Spinal cord (tissue), 10 donors: ENCODE measurements around the gene TRPM2. TPM values are rescaled to one million over a fixed set of nuclear protein-coding genes. Genes with fewer than 3 reads are reported as not detected.

Experiments
- DNase-seq, 6 donors: peaks; one replicate each; pipeline versions ENCODE4 v3.0.0 to v3.0.0-alpha.2; 2013 to 2015; ENCODE audit warnings: low spot score in 6 of 6, low read depth in 4 of 6
- H3K27ac ChIP-seq: one replicate; pipeline ENCODE4 v1.5.1; 2013; ENCODE audit warnings: low read depth, low read length, control low read depth
- H3K27me3 ChIP-seq: one replicate; pipeline ENCODE4 v1.6.1; 2013; ENCODE audit warnings: low read length; ENCODE audit not compliant: control insufficient read depth, insufficient read depth
- H3K36me3 ChIP-seq: one replicate; pipeline ENCODE4 v1.6.1; 2013; ENCODE audit warnings: low read length; ENCODE audit not compliant: control insufficient read depth, insufficient read depth
- H3K4me1 ChIP-seq: one replicate; pipeline ENCODE4 v1.6.1; 2013; ENCODE audit warnings: low read length; ENCODE audit not compliant: control insufficient read depth, insufficient read depth
- H3K4me3 ChIP-seq: one replicate; pipeline ENCODE4 v1.5.1; 2013; ENCODE audit warnings: low read depth, low read length, control low read depth
- H3K9me3 ChIP-seq: one replicate; pipeline ENCODE4 v1.6.1; 2013; ENCODE audit warnings: low read length; ENCODE audit not compliant: control insufficient read depth, insufficient read depth
- WGBS: methylation state at CpG from one replicate; pipeline ENCODE4 v1.1.5; 2013; ENCODE audit warnings: missing lambda C conversion rate; ENCODE audit not compliant: insufficient coverage; 5-methylcytosine and 5-hydroxymethylcytosine counted together
- polyA plus RNA-seq, 2 donors: library from polyadenylated mRNA; unstranded; fragments of 120-200 nt; gene quantifications; one replicate each; pipeline ENCODE4 v1.2.1, GENCODE V29; 2013; ENCODE audit not compliant: insufficient read length in 2 of 2
- total RNA-seq, 2 donors: library from RNA; depleted of rRNA in 1 of 2; stranded (reverse); fragments of 120-200 nt in 1 of 2; fragments of >200 nt in 1 of 2; gene quantifications; one replicate each; pipeline versions ENCODE4 v1.2.3 to v1.2.4, GENCODE V29; 2013 to 2014
- donor health status: healthy.

Gene TRPM2
- total and polyA plus RNA-seq, 4 donors = 4.0 to 21.4 (median 14.5) TPM

GRCh38 chr21:44363278-44363677, 9.9 kb downstream of the TRPM2 start:
- DNase-seq = no peak
- no peaks in the 10 kb centered on the region for H3K27me3 ChIP-seq
- no peaks in the 10 kb centered on the region for H3K4me1 ChIP-seq
- H3K4me3 ChIP-seq = no peak overlapping the region
- WGBS = no CpG with 5 or more reads among the region's 1 CpG
- H3K9me3 ChIP-seq = peaks cover 2% of the 10 kb centered on the region
- no peak overlapping the region for H3K27ac ChIP-seq
- peaks cover 22% of the 10 kb centered on the region for H3K36me3 ChIP-seq

- Histone ChIP-seq H3K4me3 (no peak overlapping the region), H3K9me3 (peaks cover 2% of the 10 kb centered on the region), H3K4me1 (no peaks in the 10 kb centered on the region), H3K27me3 (peaks cover 5% of the 10 kb centered on the region), H3K36me3 (peaks cover 22% of the 10 kb centered on the region), H3K27ac (no peak overlapping the region)
- no peak for DNase-seq
- 75% methylated on average over 18 of the region's 22 CpGs for WGBS
These were observed 11.0 kb downstream of the TRPM2 start for GRCh38 chr21:44364151-44365053.

- Histone ChIP-seq H3K27ac (no peak overlapping the region), H3K4me3 (no peak overlapping the region), H3K27me3 (peaks cover 12% of the 10 kb centered on the region), H3K36me3 (peaks cover 23% of the 10 kb centered on the region), H3K4me1 (peaks cover 5% of the 10 kb centered on the region), H3K9me3 (peaks cover 2% of the 10 kb centered on the region)
- DNase-seq = no peak
- 90% methylated on average over 13 of the region's 18 CpGs for WGBS
These were observed 12.0 kb downstream of the TRPM2 start for GRCh38 chr21:44365251-44365966.

GRCh38 chr21:44365967-44366585, 12.7 kb downstream of the TRPM2 start:
- peaks cover 12% of the 10 kb centered on the region for H3K27me3 ChIP-seq
- H3K9me3 ChIP-seq = peaks cover 2% of the 10 kb centered on the region
- no peak overlapping the region for H3K27ac ChIP-seq
- WGBS = 92% methylated on average over 22 of the region's 22 CpGs
- DNase-seq = no peak
- peaks cover 24% of the 10 kb centered on the region for H3K36me3 ChIP-seq
- H3K4me3 ChIP-seq = no peak overlapping the region
- peaks cover 5% of the 10 kb centered on the region for H3K4me1 ChIP-seq

- peaks cover 12% of the 10 kb centered on the region for H3K27me3 ChIP-seq
- no peak overlapping the region for H3K4me3 ChIP-seq
- no peak overlapping the region for H3K27ac ChIP-seq
- peaks cover 2% of the 10 kb centered on the region for H3K9me3 ChIP-seq
- WGBS = 91% methylated on average over 28 of the region's 28 CpGs
- H3K4me1 ChIP-seq = peaks cover 5% of the 10 kb centered on the region
- peaks cover 24% of the 10 kb centered on the region for H3K36me3 ChIP-seq
- DNase-seq = no peak
These were observed 13.3 kb downstream of the TRPM2 start for GRCh38 chr21:44366586-44367211.

- H3K27ac ChIP-seq = no peak overlapping the region
- H3K27me3 ChIP-seq = peaks cover 12% of the 10 kb centered on the region
- peaks cover 5% of the 10 kb centered on the region for H3K4me1 ChIP-seq
- DNase-seq = no peak
- 30% methylated on average over 35 of the region's 35 CpGs for WGBS
- H3K36me3 ChIP-seq = peaks cover 24% of the 10 kb centered on the region
- peaks cover under 1% of the 10 kb centered on the region for H3K9me3 ChIP-seq
- H3K4me3 ChIP-seq = no peak overlapping the region
These were observed 15.5 kb downstream of the TRPM2 start for GRCh38 chr21:44368711-44369446.

GRCh38 chr21:44370027-44370735, 16.8 kb downstream of the TRPM2 start:
- Histone ChIP-seq H3K4me3 (no peak overlapping the region), H3K4me1 (peaks cover 5% of the 10 kb centered on the region), H3K9me3 (no peaks in the 10 kb centered on the region), H3K27me3 (peaks cover 12% of the 10 kb centered on the region), H3K27ac (no peak overlapping the region), H3K36me3 (peaks cover 16% of the 10 kb centered on the region)
- WGBS = 27% methylated on average over 28 of the region's 29 CpGs
- DNase-seq = no peak

GRCh38 chr21:44370786-44371410, 17.5 kb downstream of the TRPM2 start:
- WGBS = 90% methylated on average over 29 of the region's 37 CpGs
- Histone ChIP-seq H3K36me3 (peaks cover 20% of the 10 kb centered on the region), H3K27me3 (peaks cover 12% of the 10 kb centered on the region)

More at GRCh38 chr21:44370786-44371410, 17.5 kb downstream of the TRPM2 start:
- H3K4me3 ChIP-seq = no peak overlapping the region
- H3K9me3 ChIP-seq = no peaks in the 10 kb centered on the region
- no peak for DNase-seq
- peaks cover 5% of the 10 kb centered on the region for H3K4me1 ChIP-seq
- H3K27ac ChIP-seq = no peak overlapping the region
